Measurements from ENCODE around the gene ICAM4. TPM values are rescaled to one million over a fixed set of nuclear protein-coding genes. Genes with fewer than 3 reads are reported as not detected.

The ICAM4 gene
- total and polyA plus RNA-seq, 12 donors = 0.17 to 0.83 (median 0.51) TPM; not detected in 1

DNA sequence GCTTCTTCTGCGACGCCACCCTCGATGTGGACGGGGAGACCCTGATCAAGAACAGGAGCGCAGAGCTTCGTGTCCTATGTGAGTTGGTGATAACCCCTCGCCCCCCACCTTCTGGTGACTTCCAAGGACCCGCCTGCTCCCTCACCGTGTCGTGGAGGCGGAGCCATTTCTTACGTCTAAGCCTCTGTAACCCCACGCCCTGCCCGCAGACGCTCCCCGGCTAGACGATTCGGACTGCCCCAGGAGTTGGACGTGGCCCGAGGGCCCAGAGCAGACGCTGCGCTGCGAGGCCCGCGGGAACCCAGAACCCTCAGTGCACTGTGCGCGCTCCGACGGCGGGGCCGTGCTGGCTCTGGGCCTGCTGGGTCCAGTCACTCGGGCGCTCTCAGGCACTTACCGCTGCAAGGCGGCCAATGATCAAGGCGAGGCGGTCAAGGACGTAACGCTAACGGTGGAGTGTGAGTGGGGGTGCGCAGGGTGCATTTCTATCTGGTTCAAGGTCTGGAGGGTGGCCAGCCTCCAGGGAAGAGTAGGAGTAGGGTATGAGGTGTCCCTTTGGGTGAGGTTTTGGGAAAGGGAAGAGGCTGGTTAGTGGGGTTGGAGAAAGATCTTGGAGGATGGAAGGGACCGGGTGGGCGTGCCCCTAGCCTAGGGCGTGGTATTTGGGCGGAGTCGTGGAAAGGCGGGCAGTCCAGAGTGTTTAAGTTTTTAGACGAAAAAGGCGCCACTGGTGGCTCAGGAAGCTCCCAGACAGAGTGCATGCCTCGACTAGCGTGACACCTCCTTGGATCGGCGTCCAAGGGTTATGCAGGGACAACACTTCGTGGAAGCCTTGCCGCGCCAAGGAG, 6.3 kb downstream of the ICAM4 start:
- H3K36me3 ChIP-seq = no peaks in the 10 kb centered on the region
- H3K9me3 ChIP-seq = no peaks in the 10 kb centered on the region
- 15 to 18% methylated on average over 53 to 56 of the region's 56 CpGs for WGBS, 2 donors
- peaks cover 13 to 81% (median 61%) of the 10 kb centered on the region in 9 donors for H3K4me1 ChIP-seq
- H3K4me3 ChIP-seq = peak overlapping the region in 9 of 10 donors; percentile 24 to 56 (median 41)
- peaks cover 39 to 99% (median 92%) of the 10 kb centered on the region in 7 donors for H3K27me3 ChIP-seq
- intact Hi-C loops (cut with DNase I) = no loop called here
- no peak for DNase-seq
- no peak for ATAC-seq
- TF ChIP-seq, protein P1, sequence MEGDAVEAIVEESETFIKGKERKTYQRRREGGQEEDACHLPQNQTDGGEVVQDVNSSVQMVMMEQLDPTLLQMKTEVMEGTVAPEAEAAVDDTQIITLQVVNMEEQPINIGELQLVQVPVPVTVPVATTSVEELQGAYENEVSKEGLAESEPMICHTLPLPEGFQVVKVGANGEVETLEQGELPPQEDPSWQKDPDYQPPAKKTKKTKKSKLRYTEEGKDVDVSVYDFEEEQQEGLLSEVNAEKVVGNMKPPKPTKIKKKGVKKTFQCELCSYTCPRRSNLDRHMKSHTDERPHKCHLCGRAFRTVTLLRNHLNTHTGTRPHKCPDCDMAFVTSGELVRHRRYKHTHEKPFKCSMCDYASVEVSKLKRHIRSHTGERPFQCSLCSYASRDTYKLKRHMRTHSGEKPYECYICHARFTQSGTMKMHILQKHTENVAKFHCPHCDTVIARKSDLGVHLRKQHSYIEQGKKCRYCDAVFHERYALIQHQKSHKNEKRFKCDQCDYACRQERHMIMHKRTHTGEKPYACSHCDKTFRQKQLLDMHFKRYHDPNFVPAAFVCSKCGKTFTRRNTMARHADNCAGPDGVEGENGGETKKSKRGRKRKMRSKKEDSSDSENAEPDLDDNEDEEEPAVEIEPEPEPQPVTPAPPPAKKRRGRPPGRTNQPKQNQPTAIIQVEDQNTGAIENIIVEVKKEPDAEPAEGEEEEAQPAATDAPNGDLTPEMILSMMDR (IDR thresholded peaks at IDR 0.05) = no peak
- H3K27ac ChIP-seq = peak overlapping the region in 1 of 10 donors; percentile 63

DNA sequence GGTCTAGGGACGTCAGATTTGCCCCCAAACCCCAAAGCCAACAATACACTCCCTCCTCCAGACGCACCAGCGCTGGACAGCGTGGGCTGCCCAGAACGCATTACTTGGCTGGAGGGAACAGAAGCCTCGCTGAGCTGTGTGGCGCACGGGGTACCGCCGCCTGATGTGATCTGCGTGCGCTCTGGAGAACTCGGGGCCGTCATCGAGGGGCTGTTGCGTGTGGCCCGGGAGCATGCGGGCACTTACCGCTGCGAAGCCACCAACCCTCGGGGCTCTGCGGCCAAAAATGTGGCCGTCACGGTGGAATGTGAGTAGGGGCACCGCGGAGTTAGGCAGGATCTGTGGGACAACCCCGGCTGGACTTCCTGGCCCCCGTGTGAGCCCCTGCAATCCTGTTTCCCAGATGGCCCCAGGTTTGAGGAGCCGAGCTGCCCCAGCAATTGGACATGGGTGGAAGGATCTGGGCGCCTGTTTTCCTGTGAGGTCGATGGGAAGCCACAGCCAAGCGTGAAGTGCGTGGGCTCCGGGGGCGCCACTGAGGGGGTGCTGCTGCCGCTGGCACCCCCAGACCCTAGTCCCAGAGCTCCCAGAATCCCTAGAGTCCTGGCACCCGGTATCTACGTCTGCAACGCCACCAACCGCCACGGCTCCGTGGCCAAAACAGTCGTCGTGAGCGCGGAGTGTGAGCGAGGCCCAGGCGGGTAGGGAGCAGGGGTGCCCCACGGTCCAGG, 7.0 kb downstream of the ICAM4 start:
- ATAC-seq = no peak
- intact Hi-C loops (cut with DNase I) = no loop called here

GRCh38 chr19:10294368-10294697, 7.6 kb downstream of the ICAM4 start:
- intact Hi-C loops (cut with DNase I) = no loop called here
- Histone ChIP-seq H3K27me3 (peaks cover 39 to 96% (median 86%) of the 10 kb centered on the region in 7 donors), H3K9me3 (no peaks in the 10 kb centered on the region), H3K36me3 (no peaks in the 10 kb centered on the region), H3K4me1 (peaks cover 10 to 68% (median 49%) of the 10 kb centered on the region in 9 donors), H3K27ac (no peak overlapping the region), H3K4me3 (no peak overlapping the region)
- TF ChIP-seq, protein P1 (IDR thresholded peaks at IDR 0.05) = peak in 1 of 9 donors; percentile 13
- ATAC-seq = no peak
- no peak for DNase-seq
- WGBS, 2 donors = 13 to 16% methylated on average over 25 of the region's 25 CpGs

More for the DNA sequence above, 7.0 kb downstream of the ICAM4 start:
- DNase-seq = no peak
- WGBS, 2 donors = 20 to 26% methylated on average over 49 of the region's 49 CpGs
- TF ChIP-seq, protein P1 (IDR thresholded peaks at IDR 0.05) = no peak
- Histone ChIP-seq H3K27ac (no peak overlapping the region), H3K9me3 (no peaks in the 10 kb centered on the region), H3K4me1 (peaks cover 10 to 73% (median 54%) of the 10 kb centered on the region in 9 donors), H3K36me3 (no peaks in the 10 kb centered on the region), H3K27me3 (peaks cover 39 to 98% (median 88%) of the 10 kb centered on the region in 7 donors), H3K4me3 (no peak overlapping the region)

DNA sequence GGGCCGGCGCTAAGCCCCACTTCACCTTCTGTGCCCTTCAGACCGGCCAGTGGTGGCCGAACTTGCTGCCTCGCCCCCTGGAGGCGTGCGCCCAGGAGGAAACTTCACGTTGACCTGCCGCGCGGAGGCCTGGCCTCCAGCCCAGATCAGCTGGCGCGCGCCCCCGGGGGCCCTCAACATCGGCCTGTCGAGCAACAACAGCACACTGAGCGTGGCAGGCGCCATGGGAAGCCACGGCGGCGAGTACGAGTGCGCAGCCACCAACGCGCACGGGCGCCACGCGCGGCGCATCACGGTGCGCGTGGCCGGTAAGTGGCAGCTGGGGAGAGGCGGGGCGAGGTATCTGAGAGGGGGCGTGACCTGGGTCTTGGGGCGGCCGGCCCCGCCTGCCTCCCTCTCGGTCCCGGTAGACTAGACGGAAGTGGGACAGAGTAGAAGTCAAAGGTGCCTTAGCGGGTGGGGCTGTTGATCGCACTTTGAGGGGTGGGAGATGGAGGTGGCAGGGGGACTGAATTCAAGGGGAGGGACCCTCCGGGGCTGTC, 8.6 kb downstream of the ICAM4 start:
- H3K27ac ChIP-seq = no peak overlapping the region
- peaks cover 39 to 95% (median 80%) of the 10 kb centered on the region in 7 donors for H3K27me3 ChIP-seq
- WGBS, 2 donors = 2% methylated on average over 48 of the region's 48 CpGs
- ATAC-seq = peak in 1 of 8 donors; percentile 10
- peak overlapping the region in 8 of 10 donors; percentile 12 to 45 (median 30) for H3K4me3 ChIP-seq
- DNase-seq = peak in 1 of 2 donors; percentile 44
- H3K9me3 ChIP-seq = no peaks in the 10 kb centered on the region
- H3K4me1 ChIP-seq = peaks cover 7 to 65% (median 39%) of the 10 kb centered on the region in 9 donors
- TF ChIP-seq, protein P1 (IDR thresholded peaks at IDR 0.05) = peak in 4 of 9 donors; percentile 17 to 28 (median 24)
- intact Hi-C loops (cut with DNase I) = no loop called here
- no peaks in the 10 kb centered on the region for H3K36me3 ChIP-seq

Measured in heart right ventricle (tissue), 16 donors.